HL-60 (cell line): ENCODE data around the gene TRAF5.

ENCODE experiments used
- GABPA ChIP-seq: IDR thresholded peaks from 2 replicates; pipeline ENCODE4 v1.6.1; 2012; ENCODE audit warnings: low read depth
- POLR2AphosphoS5 ChIP-seq: IDR thresholded peaks from 2 replicates; pipeline ENCODE4 v1.6.1; 2012; ENCODE audit warnings: low read depth
- SPI1 ChIP-seq: IDR thresholded peaks from 2 replicates; pipeline ENCODE4 v1.6.1; 2012; ENCODE audit warnings: low read depth, mild to moderate bottlenecking, borderline replicate concordance
- TF ChIP-seq, protein P1 (sequence below): IDR thresholded peaks from one replicate; pipeline ENCODE4 v1.5.1; 2011; ENCODE audit warnings: low read length, control low read depth, inconsistent platforms; ENCODE audit not compliant: insufficient read depth
- TF ChIP-seq, protein P2 (sequence below): IDR thresholded peaks from 2 replicates; pipeline ENCODE4 v1.6.1; 2012; ENCODE audit warnings: low read depth; ENCODE audit not compliant: insufficient replicate concordance

DNA sequence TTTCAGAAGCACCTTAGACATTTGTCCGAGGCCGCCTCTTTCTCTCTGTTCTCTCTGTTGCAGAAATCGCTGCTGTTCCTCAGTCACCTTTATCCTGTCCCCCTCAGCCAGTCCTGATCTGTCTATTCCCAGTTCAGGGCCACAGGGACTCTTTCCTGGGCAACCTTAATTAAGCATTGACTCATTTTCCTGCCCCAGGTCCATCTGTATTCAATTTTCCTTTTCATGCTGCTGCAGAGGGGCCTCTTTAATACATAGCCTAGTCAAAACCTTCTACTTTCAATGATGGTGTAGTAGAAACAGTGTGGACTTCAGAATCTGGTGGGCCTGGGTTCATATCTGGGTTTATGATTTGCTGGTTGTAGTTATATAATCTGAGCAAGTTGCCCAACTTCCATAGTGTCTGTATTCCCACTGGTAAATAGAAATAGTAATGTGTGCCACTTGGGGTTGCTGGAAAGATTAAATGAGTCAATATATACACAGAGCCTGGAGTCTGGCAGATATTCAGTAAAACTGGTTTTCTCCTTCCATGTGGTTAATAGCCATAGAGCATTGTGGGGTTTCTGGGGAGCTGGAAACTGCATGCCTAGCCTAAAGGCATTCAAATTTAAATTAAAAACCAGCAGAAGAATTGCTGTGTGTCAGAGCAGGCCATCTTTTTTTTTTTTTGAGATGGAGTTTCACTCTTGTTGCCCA lies 4.5 kb downstream of the TRAF5 start:
- TF ChIP-seq GABPA (no peak), SPI1 (no peak), POLR2AphosphoS5 (no peak)
- TF ChIP-seq, protein P1, sequence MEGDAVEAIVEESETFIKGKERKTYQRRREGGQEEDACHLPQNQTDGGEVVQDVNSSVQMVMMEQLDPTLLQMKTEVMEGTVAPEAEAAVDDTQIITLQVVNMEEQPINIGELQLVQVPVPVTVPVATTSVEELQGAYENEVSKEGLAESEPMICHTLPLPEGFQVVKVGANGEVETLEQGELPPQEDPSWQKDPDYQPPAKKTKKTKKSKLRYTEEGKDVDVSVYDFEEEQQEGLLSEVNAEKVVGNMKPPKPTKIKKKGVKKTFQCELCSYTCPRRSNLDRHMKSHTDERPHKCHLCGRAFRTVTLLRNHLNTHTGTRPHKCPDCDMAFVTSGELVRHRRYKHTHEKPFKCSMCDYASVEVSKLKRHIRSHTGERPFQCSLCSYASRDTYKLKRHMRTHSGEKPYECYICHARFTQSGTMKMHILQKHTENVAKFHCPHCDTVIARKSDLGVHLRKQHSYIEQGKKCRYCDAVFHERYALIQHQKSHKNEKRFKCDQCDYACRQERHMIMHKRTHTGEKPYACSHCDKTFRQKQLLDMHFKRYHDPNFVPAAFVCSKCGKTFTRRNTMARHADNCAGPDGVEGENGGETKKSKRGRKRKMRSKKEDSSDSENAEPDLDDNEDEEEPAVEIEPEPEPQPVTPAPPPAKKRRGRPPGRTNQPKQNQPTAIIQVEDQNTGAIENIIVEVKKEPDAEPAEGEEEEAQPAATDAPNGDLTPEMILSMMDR, result no peak
- TF ChIP-seq, protein P2, sequence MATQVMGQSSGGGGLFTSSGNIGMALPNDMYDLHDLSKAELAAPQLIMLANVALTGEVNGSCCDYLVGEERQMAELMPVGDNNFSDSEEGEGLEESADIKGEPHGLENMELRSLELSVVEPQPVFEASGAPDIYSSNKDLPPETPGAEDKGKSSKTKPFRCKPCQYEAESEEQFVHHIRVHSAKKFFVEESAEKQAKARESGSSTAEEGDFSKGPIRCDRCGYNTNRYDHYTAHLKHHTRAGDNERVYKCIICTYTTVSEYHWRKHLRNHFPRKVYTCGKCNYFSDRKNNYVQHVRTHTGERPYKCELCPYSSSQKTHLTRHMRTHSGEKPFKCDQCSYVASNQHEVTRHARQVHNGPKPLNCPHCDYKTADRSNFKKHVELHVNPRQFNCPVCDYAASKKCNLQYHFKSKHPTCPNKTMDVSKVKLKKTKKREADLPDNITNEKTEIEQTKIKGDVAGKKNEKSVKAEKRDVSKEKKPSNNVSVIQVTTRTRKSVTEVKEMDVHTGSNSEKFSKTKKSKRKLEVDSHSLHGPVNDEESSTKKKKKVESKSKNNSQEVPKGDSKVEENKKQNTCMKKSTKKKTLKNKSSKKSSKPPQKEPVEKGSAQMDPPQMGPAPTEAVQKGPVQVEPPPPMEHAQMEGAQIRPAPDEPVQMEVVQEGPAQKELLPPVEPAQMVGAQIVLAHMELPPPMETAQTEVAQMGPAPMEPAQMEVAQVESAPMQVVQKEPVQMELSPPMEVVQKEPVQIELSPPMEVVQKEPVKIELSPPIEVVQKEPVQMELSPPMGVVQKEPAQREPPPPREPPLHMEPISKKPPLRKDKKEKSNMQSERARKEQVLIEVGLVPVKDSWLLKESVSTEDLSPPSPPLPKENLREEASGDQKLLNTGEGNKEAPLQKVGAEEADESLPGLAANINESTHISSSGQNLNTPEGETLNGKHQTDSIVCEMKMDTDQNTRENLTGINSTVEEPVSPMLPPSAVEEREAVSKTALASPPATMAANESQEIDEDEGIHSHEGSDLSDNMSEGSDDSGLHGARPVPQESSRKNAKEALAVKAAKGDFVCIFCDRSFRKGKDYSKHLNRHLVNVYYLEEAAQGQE, result no peak
